Stimulated activated CD8-positive, alpha-beta memory T cell treated with anti-CD3 and anti-CD28 coated beads, Interleukin-2, amount 100 ng/mL, for 1 hour (primary cell): Measurements from ENCODE around the gene CCDC38.
A peak's percentile ranks its signal among the peaks of the same experiment; 100 is the strongest.
"Not testable (repeated sequence)": the region's sequence is repeated elsewhere in the genome, so short reads cannot be mapped to it uniquely, and the experiment has no call there.

ENCODE experiments used
- DNase-seq, 2 donors: peaks; one replicate each; pipeline ENCODE4 v3.0.0-alpha.2; 2020; ENCODE audit warnings: low read depth in 2 of 2

Gene CCDC38

GRCh38 chr12:95882080-95882479, 60.3 kb downstream of the CCDC38 start:
- no peak for DNase-seq

- no peak for DNase-seq
Observed at GRCh38 chr12:95881331-95881955, 61.0 kb downstream of the CCDC38 start.

- no peak for DNase-seq
Observed at GRCh38 chr12:95880895-95881294, 61.5 kb downstream of the CCDC38 start.

- DNase-seq: no peak
Observed at GRCh38 chr12:95877622-95878021, 64.8 kb downstream of the CCDC38 start.

- DNase-seq: no peak
Observed at GRCh38 chr12:95874452-95874851, 68.0 kb downstream of the CCDC38 start.

GRCh38 chr12:95870897-95871296, 71.5 kb downstream of the CCDC38 start:
- DNase-seq: no peak

- no peak for DNase-seq
Observed at GRCh38 chr12:95863337-95863736, 79.1 kb downstream of the CCDC38 start.

GRCh38 chr12:95862038-95862437, 80.4 kb downstream of the CCDC38 start:
- DNase-seq: no peak

- no peak for DNase-seq
Observed at GRCh38 chr12:95859947-95860850, 82.2 kb downstream of the CCDC38 start.

GRCh38 chr12:95859344-95859816, 83.0 kb downstream of the CCDC38 start:
- no peak for DNase-seq

- peak; percentile 85 to 86 for DNase-seq
Observed at GRCh38 chr12:95858451-95859343, 83.7 kb downstream of the CCDC38 start, which contains the start of gene SNRPF. SNRPF (plus strand) TSS chr12:95858952; CDS start chr12:95859074, 122 bp downstream.

GRCh38 chr12:95857799-95858198, 84.6 kb downstream of the CCDC38 start:
- DNase-seq: no peak

- DNase-seq: no peak
Observed at GRCh38 chr12:95857156-95857555, 85.3 kb downstream of the CCDC38 start.

GRCh38 chr12:95852133-95852532, 90.3 kb downstream of the CCDC38 start:
- DNase-seq: no peak

- DNase-seq: no peak
Observed at GRCh38 chr12:95851606-95852005, 90.8 kb downstream of the CCDC38 start.

GRCh38 chr12:95848575-95849388, 93.6 kb downstream of the CCDC38 start:
- no peak for DNase-seq

GRCh38 chr12:95842426-95842825, 100.0 kb downstream of the CCDC38 start:
- DNase-seq: not testable (repeated sequence)

- DNase-seq: no peak
Observed at GRCh38 chr12:95838125-95838524, 104.3 kb downstream of the CCDC38 start.

- DNase-seq: no peak
Observed at GRCh38 chr12:95837240-95838038, 105.0 kb downstream of the CCDC38 start.

- DNase-seq: no peak
Observed at GRCh38 chr12:95836630-95837239, 105.7 kb downstream of the CCDC38 start.
